Embryonic facial prominence (tissue), 1 donor: Measurements from ENCODE around the gene SLN.

Experiments
- DNase-seq: peaks from one replicate; pipeline ENCODE4 v3.0.0-alpha.2; 2016; ENCODE audit errors: extremely low spot score

The SLN gene

GRCh38 chr11:107719557-107720302 is 7.9 kb upstream of the SLN start:
- DNase-seq: no peak

- no peak for DNase-seq
Observed at GRCh38 chr11:107719073-107719472, 7.2 kb upstream of the SLN start.

GRCh38 chr11:107716884-107717532 is 5.2 kb upstream of the SLN start:
- DNase-seq: no peak

GRCh38 chr11:107713009-107713408 is 1.2 kb upstream of the SLN start:
- no peak for DNase-seq

GRCh38 chr11:107710301-107710700 is 1.6 kb downstream of the SLN start:
- no peak for DNase-seq

GRCh38 chr11:107708792-107709191 is 3.1 kb downstream of the SLN start:
- DNase-seq: no peak

- no peak for DNase-seq
Observed at GRCh38 chr11:107707807-107708206, 4.0 kb downstream of the SLN start.

- no peak for DNase-seq
Observed at GRCh38 chr11:107707215-107707671, 4.6 kb downstream of the SLN start.

- no peak for DNase-seq
Observed at GRCh38 chr11:107706531-107706930, 5.3 kb downstream of the SLN start.

GRCh38 chr11:107705027-107705426 is 6.8 kb downstream of the SLN start:
- no peak for DNase-seq

GRCh38 chr11:107704451-107704850 is 7.4 kb downstream of the SLN start:
- DNase-seq: no peak

- DNase-seq: no peak
Observed at GRCh38 chr11:107702723-107703122, 9.1 kb downstream of the SLN start.

GRCh38 chr11:107702109-107702660 is 9.7 kb downstream of the SLN start:
- DNase-seq: no peak

GRCh38 chr11:107699371-107700285 is 12.2 kb downstream of the SLN start:
- DNase-seq: no peak

GRCh38 chr11:107697291-107697690 is 14.6 kb downstream of the SLN start:
- DNase-seq: no peak

- DNase-seq: no peak
Observed at GRCh38 chr11:107696140-107696539, 15.7 kb downstream of the SLN start.

- no peak for DNase-seq
Observed at GRCh38 chr11:107695446-107695845, 16.4 kb downstream of the SLN start.

GRCh38 chr11:107691000-107691750 is 20.7 kb downstream of the SLN start:
- DNase-seq: no peak

- DNase-seq: peak; percentile 33
Observed at GRCh38 chr11:107689317-107690202, 22.3 kb downstream of the SLN start.

- DNase-seq: no peak
Observed at GRCh38 chr11:107688322-107688918, 23.4 kb downstream of the SLN start.
